GM18870 (cell line): ENCODE data around the gene SPDYE18.
"Not testable (repeated sequence)": the region's sequence is repeated elsewhere in the genome, so short reads cannot be mapped to it uniquely, and the experiment has no call there.

Source experiments
- ATAC-seq: cut with Tn5 transposase; IDR thresholded peaks from one replicate; pipeline ENCODE4 v1.9.1; 2021; ENCODE audit warnings: moderate library complexity; ENCODE audit not compliant: unreplicated experiment

The SPDYE18 gene, protein sequence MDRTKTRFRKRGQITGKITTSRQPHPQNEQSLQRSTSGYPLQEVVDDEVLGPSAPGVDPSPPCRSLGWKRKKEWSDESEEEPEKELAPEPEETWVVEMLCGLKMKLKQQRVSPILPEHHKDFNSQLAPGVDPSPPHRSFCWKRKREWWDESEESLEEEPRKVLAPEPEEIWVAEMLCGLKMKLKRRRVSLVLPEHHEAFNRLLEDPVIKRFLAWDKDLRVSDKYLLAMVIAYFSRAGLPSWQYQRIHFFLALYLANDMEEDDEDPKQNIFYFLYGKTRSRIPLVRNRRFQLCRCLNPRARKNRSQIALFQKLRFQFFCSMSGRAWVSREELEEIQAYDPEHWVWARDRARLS

DNA sequence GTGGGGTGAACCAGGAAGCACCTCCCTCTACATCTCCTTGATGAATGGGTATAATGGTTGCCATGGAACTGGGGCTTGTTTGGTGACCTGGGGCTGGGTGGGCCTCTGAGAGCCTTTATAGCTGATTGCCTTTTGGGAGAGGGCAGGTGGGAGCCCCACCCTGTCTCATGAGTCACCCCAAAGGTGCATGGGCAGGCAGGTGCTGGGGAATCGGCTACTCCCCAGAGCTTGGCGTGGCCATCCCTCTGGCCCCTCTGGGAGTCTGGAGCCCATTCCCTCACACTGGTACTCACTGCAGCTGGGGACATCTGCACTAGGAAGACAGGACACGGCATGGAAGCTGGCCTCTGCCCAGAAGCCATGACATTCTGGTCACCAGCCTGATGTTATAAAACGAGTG lies at the start of gene SPDYE18:
TSS of gene SPDYE18 (minus strand) at position 2 of the 400 bp plus-strand sequence. CDS start 2,046 bp downstream, outside the sequence.
- not testable (repeated sequence) for ATAC-seq

DNA sequence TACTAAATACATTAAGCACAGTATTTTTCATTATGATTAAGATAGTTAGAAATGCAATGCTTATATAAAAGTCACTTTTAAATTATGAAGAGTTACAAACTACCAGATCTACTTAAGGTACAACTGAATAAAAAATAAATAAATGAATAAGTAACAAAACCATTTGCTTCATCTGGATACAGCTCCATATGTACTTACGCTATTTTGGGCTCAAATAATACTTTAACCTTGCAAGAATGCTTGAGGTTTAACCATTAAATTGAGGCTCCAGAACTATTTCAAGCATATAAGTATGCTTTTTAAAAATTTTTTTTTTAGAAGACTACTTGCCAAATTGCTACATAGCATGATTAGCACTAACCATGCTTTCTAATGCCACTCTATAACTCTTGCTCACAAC lies 46.0 kb upstream of the SPDYE18 start:
- not testable (repeated sequence) for ATAC-seq

DNA sequence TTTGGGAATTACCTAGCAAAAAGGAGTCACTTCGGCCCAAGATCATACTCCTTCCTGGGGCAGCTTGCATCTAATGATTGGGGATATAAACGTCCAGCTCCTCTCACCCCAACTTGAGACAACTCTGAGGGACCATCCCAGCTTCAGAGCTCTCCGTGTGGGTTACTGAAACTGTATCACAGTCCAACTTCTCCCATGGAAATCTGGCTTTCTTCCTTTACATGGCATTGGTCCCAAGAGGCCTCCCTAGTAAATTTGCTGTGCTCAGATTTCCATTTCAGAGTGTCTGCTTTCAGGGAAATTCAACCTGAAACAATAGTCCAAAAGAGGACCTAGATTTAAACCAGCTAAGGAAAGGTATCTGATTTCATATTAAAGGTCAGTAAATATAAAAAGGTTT lies 45.3 kb upstream of the SPDYE18 start:
- not testable (repeated sequence) for ATAC-seq

DNA sequence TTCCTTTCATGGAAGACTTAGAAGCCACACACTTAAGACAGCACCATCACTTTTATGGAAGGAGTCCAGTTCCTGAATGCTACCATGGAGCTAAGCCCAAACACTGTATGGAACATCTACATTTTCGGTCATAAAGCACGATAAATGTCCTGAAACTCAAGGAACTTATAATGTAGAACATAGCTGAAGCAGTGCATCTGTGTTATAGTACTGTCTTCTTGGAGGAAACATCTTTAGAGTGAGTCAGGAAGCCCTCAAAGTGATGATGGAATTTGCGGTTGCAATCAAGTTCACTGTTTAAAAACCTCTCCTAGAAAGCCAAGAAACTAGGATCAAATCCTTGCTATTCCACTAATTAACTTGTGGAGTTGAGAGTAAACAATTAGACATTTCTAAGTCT lies 43.5 kb upstream of the SPDYE18 start:
- ATAC-seq, result not testable (repeated sequence)

DNA sequence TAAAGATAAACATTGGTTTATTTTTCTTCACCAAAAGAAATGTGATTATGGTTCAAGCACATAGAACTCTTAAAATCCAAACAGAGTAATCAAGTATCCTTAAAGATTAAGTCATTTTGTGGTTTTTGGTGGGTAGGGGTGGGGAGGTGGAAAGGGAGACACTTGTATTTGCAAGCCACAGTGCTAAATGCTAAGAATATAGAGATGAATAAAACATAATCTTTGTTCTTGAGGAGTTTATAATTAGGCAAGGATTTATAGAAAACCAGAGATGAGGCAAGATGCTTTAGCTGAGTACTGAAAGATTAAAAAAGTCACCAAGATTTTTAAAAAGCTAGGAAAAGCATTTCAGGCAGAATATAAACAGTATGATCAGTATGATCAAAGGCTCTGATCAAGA lies 40.3 kb upstream of the SPDYE18 start:
- ATAC-seq, result not testable (repeated sequence)

DNA sequence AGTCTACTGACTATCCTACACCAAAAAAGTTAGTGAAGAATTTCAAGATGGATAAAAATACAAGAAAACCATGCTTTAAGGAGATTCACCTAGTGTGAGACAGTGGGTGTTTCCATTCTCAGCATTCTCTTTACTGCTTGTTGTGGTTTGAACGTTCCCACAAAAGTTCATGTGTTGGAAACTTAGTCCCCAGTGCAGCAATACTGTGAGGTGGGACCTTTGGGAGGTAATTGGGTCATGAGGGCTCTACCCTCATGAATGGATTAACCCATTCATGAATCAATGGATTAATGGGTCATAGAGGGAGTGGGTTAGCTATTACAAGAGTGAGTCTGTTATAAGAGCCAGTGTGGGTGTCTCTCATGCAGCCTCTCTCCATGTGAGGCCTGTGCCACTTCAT lies 38.8 kb upstream of the SPDYE18 start:
- ATAC-seq, result not testable (repeated sequence)

DNA sequence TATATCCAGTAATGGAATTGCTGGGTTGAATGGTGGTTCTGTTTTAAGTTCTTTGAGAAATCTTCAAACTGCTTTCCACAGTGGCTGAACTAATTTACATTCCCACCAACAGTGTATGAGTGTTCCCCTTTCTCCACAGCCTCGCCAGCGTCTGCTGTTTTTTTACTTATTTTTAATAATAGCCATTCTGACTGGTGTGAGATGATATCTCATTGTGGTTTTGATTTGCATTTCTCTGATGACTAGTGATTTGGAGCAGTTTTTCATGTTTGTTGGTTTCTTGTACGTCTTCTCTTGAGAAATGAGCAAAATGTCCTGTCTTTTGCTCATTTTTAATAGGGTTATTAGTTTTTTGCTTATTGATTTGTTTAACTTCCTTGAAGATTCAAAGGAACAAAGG lies 38.1 kb upstream of the SPDYE18 start:
- ATAC-seq, result not testable (repeated sequence)

DNA sequence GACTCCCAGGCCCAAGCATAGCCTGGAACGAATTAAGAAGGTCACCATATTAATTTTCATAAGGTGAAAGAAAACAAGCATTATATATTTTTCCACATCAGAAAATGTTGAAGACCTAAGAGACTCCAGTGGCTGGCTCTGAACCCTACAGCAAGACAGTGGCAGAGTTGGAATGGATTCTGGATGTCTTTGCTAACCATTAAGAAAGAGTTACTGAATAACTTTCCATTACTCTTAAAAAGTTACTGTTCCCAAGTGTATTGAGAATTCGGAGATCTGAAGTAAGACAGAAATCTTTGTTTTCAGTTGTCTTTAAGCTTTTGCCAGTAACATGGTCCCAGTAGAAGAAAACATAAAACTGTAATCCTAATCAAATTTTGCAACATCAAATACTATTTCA lies 29.9 kb upstream of the SPDYE18 start:
- not testable (repeated sequence) for ATAC-seq

DNA sequence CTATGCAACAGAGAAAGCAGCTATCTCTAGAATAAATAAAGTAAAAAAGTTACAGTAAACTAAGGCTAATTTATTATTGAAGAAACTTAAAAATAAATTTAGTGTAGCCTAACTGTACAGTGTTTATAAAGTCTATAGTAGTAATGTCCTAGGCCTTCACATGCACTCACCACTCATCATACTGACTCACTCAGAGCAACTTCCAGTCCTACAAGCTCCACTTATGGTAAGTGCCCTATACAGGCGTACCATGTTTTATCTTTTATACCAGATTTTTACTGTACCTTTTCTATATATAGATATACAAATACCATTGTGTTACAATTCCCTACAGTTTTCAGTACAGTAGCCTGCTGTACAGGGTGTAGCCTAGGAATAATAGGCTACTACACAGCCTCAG lies 19.8 kb upstream of the SPDYE18 start:
- ATAC-seq, result not testable (repeated sequence)

DNA sequence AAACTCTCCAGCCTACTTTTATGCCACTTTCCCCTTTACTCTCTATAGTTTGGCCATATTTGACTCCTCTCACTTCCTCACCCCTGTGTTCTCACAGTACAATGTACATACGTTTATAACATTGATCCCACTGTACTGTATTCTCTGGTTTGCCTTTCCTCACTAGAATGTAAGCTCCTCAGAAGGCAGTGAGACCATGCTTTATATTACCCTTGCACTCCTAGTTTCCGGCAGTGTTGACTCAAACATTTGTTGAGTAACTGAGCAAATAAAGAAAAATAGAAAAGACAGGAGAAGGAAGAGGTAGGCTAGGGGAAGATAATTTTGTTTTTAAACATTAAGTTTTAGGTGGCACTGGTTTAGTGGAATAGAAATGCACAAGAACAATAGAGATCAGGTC lies 17.9 kb upstream of the SPDYE18 start:
- not testable (repeated sequence) for ATAC-seq

DNA sequence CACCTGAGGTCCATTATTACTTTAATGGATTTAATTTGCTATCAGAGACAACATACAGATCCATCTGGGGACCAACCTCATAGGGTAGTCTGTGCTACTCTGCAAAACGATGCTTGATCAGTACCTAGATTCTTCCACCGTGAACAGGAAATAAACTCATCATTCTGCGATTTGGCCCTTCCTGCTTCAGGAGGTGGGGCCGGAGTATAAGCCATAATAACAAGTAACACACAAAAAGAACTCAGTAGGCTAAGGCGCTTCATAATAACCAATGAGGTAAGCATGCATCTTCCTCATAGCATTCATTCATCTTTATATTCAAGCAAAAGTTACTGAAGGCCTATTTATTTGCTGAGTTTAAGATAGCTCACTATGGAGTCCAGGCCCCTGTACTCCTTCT lies 17.3 kb upstream of the SPDYE18 start:
- not testable (repeated sequence) for ATAC-seq

DNA sequence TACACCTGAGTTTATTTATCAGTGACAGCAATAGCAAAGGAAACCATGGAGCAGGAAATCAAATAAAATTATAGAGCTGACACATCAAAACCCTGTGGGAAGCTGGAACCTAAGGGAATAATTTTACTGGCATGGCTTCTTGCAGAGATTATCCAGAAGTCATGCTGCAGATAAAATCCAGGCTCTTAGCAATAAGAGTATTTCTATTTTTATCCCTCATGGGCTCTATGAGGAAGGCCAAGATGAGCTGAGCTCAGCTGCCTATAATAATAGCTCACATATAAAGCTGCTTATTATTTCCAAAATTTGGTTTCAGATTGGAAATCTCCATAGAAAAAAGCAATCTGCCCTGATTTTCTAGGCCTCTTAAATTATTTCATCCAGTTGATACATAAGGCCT lies 16.8 kb upstream of the SPDYE18 start:
- not testable (repeated sequence) for ATAC-seq

DNA sequence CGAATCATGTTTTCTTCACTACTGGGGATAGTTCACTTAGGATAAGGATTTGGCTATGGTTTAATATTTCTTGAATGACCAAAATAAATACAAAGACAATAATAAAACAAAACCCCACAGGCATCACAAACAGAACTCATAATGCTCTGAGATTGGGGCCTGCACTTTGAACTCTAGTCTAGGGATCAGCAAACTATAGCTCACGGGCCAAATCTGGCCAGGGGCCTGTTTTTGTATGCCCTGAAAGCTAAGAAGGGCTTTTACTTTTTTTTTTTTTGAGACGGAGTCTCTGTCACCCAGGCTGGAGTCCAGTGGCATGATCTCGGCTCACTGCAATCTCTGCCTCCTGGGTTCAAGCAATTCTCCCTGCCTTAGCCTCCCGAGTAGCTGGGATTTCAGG lies 14.7 kb upstream of the SPDYE18 start:
- not testable (repeated sequence) for ATAC-seq

DNA sequence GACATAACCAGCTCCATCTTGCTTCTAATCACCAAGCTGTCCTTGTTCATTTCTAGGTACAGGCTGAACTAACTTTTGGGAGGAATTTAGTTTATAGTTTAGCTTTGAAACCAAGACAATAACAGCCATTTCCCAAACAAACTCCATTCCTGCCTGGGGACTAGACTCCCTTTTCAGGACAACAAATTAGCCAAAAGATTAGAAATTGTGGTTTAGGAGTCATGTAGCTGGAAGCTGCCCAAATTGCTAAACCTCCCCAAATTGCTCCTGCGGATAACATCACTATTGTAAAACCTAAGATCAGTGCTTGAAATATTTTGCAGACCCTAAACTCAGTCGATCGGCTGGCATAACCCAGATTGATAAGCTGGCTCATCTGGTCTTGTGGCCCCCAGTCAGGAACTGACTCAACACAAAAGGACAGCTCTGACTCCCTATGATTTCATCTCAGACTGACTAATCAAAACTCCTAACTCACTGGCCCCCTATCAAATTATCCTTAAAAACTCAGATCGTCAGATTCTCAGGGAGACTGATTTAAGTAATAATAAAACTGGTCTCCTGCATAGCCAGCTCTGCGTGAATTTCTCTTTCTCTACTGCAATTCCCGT lies 12.5 kb upstream of the SPDYE18 start:
- not testable (repeated sequence) for ATAC-seq

DNA sequence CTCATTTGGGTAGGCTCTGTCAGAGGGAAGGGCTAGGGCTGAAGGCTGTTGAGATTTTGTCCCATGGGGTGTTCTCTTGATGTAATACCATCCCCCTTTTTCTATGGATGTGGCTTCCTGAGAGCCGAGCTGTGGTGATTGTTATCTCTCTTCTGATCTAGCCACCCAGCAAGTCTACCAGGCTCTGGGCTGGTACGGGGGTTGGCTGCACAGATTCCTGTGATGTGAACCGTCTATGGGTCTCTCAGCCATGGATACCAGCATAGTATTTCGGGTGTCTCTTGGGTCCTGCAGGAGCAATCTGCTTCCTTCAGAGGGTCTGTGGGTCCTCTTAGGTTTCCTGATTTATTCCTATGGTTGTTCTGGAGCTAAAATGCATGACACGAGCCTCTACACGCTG lies 8.8 kb upstream of the SPDYE18 start:
- ATAC-seq, result not testable (repeated sequence)

DNA sequence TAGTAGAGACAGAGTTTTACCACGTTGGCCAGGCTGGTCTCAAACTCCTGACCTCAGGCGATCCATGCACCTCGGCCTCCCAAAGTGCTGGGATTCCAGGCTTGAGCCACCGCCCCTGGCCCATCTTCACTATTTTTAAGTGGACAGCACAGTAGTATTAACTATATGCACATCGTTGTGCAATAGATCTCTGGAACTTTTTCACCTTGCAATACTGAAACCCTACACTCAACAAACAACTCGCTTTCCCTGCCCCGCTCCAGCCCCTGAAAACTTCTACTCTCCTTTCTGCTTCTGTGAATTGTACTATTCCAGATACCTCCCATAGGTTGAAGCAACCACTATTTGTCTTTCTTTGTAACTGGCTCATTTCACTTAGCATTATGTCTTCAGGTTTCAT lies 3.5 kb upstream of the SPDYE18 start:
- ATAC-seq, result not testable (repeated sequence)

DNA sequence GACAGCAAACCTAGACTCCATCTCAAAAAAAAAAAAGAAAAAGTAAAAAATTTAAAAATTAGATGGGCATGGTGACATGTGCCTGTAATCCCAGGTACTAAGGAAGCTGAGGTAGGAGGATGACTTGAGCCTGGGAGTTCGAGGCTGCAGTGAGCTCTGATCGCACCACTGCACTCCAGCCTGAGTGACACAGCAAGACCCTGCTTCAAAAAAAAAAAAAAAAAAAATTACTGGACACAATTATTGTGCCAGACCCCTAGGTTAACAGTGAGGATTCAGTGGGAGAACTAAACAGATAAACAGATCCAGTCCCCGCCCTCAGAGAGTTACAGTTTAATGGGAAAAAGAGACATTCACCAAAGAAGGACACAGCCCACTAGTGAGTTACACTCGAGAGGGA lies 1.4 kb upstream of the SPDYE18 start:
- ATAC-seq, result not testable (repeated sequence)

DNA sequence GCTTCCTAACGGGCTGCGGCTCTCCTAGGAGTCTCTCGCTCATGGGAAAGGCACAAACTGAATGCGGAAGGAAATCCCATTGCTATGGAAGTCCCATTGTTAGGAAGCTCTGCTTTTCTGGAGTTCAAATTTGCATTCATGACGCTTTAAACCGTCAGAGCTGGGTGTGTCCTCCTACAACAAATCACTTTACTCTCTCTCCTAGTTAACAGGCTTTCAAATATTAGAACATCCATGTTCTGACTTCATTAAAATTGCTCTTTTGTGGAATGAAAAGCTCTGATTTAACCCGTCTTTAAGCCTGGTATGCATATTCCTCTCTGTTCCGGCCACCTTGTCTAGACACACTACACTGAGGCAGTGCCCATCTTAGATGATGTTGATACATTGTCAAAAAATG lies 30.1 kb downstream of the SPDYE18 start, which contains the start of gene SPDYE17:
TSS of gene SPDYE17 (minus strand) at position 101 of the 400 bp plus-strand sequence. CDS start 1,791 bp downstream, outside the sequence.
- not testable (repeated sequence) for ATAC-seq

DNA sequence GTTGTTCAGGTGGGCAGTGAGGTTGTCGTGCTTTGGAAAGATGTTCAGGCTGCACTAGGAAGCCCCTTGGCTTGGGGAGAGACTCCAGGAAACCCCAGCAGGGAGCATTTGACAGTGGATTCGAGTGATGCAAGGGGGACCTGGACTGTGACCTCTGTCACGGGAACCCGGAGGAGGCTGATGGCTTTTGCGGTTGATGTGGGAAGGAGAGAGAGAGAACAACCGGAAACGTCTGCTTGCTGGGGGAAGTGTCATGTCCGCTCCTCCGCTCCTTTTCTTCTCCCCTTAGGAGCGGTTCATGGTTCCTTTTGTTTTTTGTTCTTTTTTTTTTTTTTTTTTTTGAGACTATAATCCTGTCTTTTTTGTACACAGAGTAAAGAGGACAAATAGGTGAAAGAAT lies 36.0 kb downstream of the SPDYE18 start:
- not testable (repeated sequence) for ATAC-seq

DNA sequence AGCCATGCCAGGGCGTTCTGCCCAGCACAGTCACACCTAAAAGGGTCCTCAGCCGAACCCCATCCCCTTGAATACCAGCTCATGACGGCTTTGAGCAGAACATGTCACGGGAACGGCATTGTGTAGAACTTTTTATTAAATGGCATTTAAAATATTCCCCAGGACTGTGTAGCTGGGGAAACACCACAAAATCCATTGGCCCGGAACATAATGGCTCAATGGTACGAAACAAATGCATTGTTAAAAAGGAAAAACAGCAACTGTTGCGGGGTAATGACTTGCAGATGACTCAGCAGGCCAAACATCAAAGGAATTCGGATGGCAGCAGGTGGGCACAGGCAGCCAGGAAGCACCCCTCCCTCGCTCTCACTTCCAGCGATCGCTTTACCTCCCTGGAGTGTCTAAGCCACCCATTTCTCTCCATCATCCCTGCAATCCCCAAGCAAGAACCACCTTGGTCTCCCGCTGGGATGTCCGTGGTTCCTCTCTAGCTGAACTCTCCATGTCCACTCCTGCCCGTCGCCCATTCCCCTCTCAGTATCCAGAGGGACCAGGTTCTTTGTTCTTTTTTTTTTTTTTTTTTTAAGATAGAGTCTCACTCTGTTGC lies 52.2 kb downstream of the SPDYE18 start:
- not testable (repeated sequence) for ATAC-seq

DNA sequence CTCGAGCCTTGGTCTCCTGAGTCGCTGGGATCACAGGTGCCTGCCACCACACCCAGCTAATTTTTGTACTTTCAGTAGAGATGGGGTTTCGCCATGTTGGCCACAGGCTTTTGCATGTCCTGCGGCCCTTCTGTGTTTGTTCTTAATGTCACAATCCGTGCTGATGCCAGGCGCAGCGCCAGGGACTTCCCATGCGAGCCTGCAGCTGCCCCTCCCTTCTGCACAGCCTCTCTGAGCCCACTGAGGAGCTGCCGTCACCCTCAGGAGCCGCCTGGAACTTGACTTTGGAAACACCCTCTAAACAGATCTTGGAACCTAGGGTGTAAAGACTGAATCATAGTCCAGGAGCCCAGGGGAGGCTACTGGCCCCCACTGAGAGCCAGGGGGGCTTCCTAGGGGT lies 54.4 kb downstream of the SPDYE18 start:
- not testable (repeated sequence) for ATAC-seq
